ENCODE data around the gene PLEKHG4B.

- TF ChIP-seq POLR2AphosphoS5 (IDR thresholded peaks at IDR 0.05; ENCODE audit: low read depth, low read length) (no peak), POLR2A (IDR thresholded peaks at IDR 0.05; ENCODE audit: low read depth, low read length) (no peak), PAX5 (IDR thresholded peaks at IDR 0.05; ENCODE audit: insufficient read depth, low read length, severe bottlenecking) (no peak)
Measured at GRCh38 chr5:147751-148150, 55.8 kb downstream of the PLEKHG4B start.
